Ovary (tissue), 3 donors: ENCODE measurements around the gene CEP72.
"Not testable (repeated sequence)": the region's sequence is repeated elsewhere in the genome, so short reads cannot be mapped to it uniquely, and the experiment has no call there.

Experiments used
- POLR2A ChIP-seq: fragments of 450-650 bp; IDR thresholded peaks from one replicate; pipeline ENCODE4 v1.6.1; 2017; ENCODE audit warnings: antibody characterized with exemption, mild to moderate bottlenecking, moderate library complexity
- TF ChIP-seq, protein P1 (sequence below), 3 donors: fragments of 450-650 bp in 2 of 3; fragments of 200-600 bp in 1 of 3; IDR thresholded peaks; one replicate each; pipeline versions ENCODE4 v1.5.1 to v1.8.0; 2016 to 2022; ENCODE audit warnings: antibody characterized with exemption in 3 of 3, mild to moderate bottlenecking in 1 of 3
- donor health status: DM: no; HTN: no; CAD: no.

DNA sequence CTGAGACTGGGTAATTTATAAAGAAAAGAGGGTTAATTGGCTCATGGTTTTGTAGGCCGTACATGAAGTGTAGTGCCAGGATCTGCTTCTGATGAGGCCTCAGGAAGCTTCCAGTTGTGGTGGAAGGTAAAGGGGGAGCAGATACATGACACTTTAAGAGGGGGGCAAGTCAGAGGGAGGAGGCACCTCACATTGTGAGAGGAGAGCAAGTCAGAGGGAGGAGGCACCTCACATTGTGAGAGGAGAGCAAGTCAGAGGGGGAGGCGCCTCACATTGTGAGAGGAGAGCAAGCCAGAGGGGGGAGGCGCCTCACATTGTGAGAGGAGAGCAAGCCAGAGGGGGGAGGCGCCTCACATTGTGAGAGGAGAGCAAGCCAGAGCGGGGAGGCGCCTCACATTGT, 7.0 kb upstream of the CEP72 start:
- TF ChIP-seq POLR2A, result not testable (repeated sequence)
- TF ChIP-seq, protein P1, sequence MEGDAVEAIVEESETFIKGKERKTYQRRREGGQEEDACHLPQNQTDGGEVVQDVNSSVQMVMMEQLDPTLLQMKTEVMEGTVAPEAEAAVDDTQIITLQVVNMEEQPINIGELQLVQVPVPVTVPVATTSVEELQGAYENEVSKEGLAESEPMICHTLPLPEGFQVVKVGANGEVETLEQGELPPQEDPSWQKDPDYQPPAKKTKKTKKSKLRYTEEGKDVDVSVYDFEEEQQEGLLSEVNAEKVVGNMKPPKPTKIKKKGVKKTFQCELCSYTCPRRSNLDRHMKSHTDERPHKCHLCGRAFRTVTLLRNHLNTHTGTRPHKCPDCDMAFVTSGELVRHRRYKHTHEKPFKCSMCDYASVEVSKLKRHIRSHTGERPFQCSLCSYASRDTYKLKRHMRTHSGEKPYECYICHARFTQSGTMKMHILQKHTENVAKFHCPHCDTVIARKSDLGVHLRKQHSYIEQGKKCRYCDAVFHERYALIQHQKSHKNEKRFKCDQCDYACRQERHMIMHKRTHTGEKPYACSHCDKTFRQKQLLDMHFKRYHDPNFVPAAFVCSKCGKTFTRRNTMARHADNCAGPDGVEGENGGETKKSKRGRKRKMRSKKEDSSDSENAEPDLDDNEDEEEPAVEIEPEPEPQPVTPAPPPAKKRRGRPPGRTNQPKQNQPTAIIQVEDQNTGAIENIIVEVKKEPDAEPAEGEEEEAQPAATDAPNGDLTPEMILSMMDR (IDR thresholded peaks at IDR 0.05), result not testable (repeated sequence)
